Measurements from ENCODE around the gene LSM14A. TPM values are rescaled to one million over a fixed set of nuclear protein-coding genes. Genes with fewer than 3 reads are reported as not detected.

LSM14A gene
- total and polyA plus RNA-seq, 9 of the 15 experiments (the other 6 are each of a cell fraction or from before 2014, with no cell fraction given) = 19.5 to 150 (median 95.1) TPM

DNA sequence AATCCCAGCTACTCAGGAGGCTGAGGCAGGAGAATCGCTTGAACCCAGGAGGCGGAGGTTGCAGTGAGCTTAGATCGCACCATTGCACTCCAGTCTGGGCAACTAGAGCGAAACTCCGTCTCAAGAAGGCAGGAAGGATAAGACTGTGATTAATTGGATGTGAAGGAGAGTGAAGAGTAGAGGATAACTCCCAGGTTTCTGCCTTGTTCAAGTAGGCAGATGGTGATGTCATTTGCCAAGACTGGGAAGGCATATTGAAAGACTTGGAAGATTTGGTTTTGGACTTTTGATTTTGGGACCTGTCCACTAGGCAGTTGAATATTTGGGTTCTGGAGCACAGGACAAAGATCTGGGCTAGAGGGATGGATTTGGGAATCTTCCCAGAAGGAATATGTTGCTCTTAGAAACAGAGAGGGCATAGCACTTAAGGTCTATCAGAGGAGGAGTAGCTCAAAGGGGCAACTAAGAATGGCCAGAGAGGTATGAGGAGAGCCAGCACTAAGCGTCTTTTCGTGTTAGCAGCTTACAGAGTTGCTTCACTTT is 102.1 kb downstream of the LSM14A start:
- POLR2A ChIA-PET = interaction anchor here (2.2 to 5.3 kb wide), 2 partner anchors 13 to 15 kb away, joined by 6 to 21 read pairs; no protein-coding TSS in a partner anchor
- CTCF ChIA-PET (ENCODE audit: low intra/inter-chr PET ratio) = no interaction called here
- H4K20me1 ChIP-seq (replicated peaks; ENCODE audit: control insufficient read depth, insufficient read depth, low read length) = peaks cover 25% of the 10 kb centered on the region
- H3K9me3 ChIP-seq (replicated peaks; ENCODE audit: control insufficient read depth, insufficient read depth, low read depth, low read length) = no peaks in the 10 kb centered on the region
- intact Hi-C loops (cut with micrococcal nuclease) (no loop called here), in situ Hi-C loops (cut with MboI) (no loop called here)
- 0 out of 3 replicates have a peak, but pooled peaks cover 15% of the 10 kb centered on the region for H3K79me2 ChIP-seq (ENCODE audit: control insufficient read depth, insufficient read depth, low read length)
- H2AFZ ChIP-seq (ENCODE audit: low read depth, low read length) = no peak overlapping the region
- H3K4me1 ChIP-seq (replicated peaks in 1 of 2; ENCODE audit: control insufficient read depth in 2 of 2, insufficient read depth in 2 of 2, low read length in 2 of 2) = peaks cover 4 to 10% of the 10 kb centered on the region in 2 experiments; a peak in 4 of 5 replicates
- WGBS (ENCODE audit: insufficient coverage, low coverage, missing lambda C conversion rate) = 58% methylated on average over 7 of the region's 7 CpGs
- no peak overlapping the region for H3K9ac ChIP-seq (ENCODE audit: insufficient read depth in 1 of 2, low read depth in 2 of 2, low read length in 2 of 2)
- H3K9me1 ChIP-seq (ENCODE audit: control insufficient read depth, insufficient read depth, low read length) = peaks cover 3% of the 10 kb centered on the region
- TF ChIP-seq, protein P1, sequence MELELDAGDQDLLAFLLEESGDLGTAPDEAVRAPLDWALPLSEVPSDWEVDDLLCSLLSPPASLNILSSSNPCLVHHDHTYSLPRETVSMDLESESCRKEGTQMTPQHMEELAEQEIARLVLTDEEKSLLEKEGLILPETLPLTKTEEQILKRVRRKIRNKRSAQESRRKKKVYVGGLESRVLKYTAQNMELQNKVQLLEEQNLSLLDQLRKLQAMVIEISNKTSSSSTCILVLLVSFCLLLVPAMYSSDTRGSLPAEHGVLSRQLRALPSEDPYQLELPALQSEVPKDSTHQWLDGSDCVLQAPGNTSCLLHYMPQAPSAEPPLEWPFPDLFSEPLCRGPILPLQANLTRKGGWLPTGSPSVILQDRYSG (tag; conservative IDR thresholded peaks at IDR 0.05; ENCODE audit: low read depth) = no peak
- TF ChIP-seq NR3C1 (CRISPR knock-in tag; IDR thresholded peaks at IDR 0.05) (no peak), BCOR (IDR thresholded peaks at IDR 0.05) (no peak), ZNF24 (IDR thresholded peaks at IDR 0.05) (no peak), MBD2 (IDR thresholded peaks at IDR 0.05; ENCODE audit: borderline replicate concordance, low read depth) (no peak), ZNF124 (CRISPR knock-in tag; IDR thresholded peaks at IDR 0.05) (no peak)
- TF ChIP-seq, protein P2, sequence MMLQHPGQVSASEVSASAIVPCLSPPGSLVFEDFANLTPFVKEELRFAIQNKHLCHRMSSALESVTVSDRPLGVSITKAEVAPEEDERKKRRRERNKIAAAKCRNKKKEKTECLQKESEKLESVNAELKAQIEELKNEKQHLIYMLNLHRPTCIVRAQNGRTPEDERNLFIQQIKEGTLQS (IDR thresholded peaks at IDR 0.05) = peak; percentile 35; the same call in 1 of the 2 replicates
- TF ChIP-seq, protein P2 (CRISPR knock-in tag; conservative IDR thresholded peaks at IDR 0.05) = no peak
- TF ChIP-seq, protein P3, sequence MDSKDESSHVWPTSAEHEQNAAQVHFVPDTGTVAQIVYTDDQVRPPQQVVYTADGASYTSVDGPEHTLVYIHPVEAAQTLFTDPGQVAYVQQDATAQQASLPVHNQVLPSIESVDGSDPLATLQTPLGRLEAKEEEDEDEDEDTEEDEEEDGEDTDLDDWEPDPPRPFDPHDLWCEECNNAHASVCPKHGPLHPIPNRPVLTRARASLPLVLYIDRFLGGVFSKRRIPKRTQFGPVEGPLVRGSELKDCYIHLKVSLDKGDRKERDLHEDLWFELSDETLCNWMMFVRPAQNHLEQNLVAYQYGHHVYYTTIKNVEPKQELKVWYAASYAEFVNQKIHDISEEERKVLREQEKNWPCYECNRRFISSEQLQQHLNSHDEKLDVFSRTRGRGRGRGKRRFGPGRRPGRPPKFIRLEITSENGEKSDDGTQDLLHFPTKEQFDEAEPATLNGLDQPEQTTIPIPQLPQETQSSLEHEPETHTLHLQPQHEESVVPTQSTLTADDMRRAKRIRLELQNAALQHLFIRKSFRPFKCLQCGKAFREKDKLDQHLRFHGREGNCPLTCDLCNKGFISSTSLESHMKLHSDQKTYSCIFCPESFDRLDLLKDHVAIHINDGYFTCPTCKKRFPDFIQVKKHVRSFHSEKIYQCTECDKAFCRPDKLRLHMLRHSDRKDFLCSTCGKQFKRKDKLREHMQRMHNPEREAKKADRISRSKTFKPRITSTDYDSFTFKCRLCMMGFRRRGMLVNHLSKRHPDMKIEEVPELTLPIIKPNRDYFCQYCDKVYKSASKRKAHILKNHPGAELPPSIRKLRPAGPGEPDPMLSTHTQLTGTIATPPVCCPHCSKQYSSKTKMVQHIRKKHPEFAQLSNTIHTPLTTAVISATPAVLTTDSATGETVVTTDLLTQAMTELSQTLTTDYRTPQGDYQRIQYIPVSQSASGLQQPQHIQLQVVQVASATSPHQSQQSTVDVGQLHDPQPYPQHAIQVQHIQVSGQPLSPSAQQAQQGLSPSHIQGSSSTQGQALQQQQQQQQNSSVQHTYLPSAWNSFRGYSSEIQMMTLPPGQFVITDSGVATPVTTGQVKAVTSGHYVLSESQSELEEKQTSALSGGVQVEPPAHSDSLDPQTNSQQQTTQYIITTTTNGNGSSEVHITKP (IDR thresholded peaks at IDR 0.05; ENCODE audit: partially characterized antibody) = no peak
- no peak overlapping the region for H3K4me3 ChIP-seq
- no TSS peak for BruUV-seq (replicated peaks)
- no peak overlapping the region for H3K4me2 ChIP-seq (ENCODE audit: insufficient read depth, low read length)
- ATAC-seq = no peak; the same call in 2 of the 3 replicates
- no peaks in the 10 kb centered on the region; the same call in 2 of the 3 replicates for H3K36me3 ChIP-seq (ENCODE audit: control insufficient read depth, insufficient read depth, low read length)
- no peak overlapping the region for H3K27ac ChIP-seq (ENCODE audit: extremely low read depth, low read depth, low read length)
- no peaks in the 10 kb centered on the region; a peak in 1 of 5 replicates for H3K27me3 ChIP-seq (ENCODE audit: control insufficient read depth in 2 of 2, insufficient read depth in 2 of 2, low read length in 2 of 2)
- FAIRE-seq = no peak
- DNase-seq (ENCODE audit: extremely low read depth in 1 of 4, low spot score in 3 of 4) = no peak

Data from K562 (cell line).